H1 (cell line): ENCODE measurements around the gene ZNG1F.
"Not testable (repeated sequence)": the region's sequence is repeated elsewhere in the genome, so short reads cannot be mapped to it uniquely, and the experiment has no call there.

Experiments
- FOSL1 ChIP-seq: IDR thresholded peaks from 2 replicates; pipeline ENCODE4 v1.6.1; 2011; ENCODE audit warnings: mild to moderate bottlenecking, low read depth, low read length, moderate library complexity; ENCODE audit not compliant: insufficient read depth
- POLR2A ChIP-seq, 2 experiments: IDR thresholded peaks; 1 replicate in 1 of 2; 2 replicates in 1 of 2; pipeline ENCODE4 v1.6.1; 2011; ENCODE audit warnings: low read depth in 2 of 2, low read length in 2 of 2, mild to moderate bottlenecking in 2 of 2; ENCODE audit errors: control extremely low read depth in 1 of 2
- POLR2AphosphoS5 ChIP-seq: IDR thresholded peaks from 2 replicates; pipeline ENCODE4 v1.6.1; 2011; ENCODE audit warnings: low read depth, low read length
- SIX5 ChIP-seq: IDR thresholded peaks from 2 replicates; pipeline ENCODE4 v1.6.1; 2011; ENCODE audit warnings: mild to moderate bottlenecking, low read depth, low read length
- SUZ12 ChIP-seq: fragments of 200-600 bp; sonication (generic); IDR thresholded peaks from 2 replicates; pipeline ENCODE4 v1.6.1; 2012; ENCODE audit warnings: mild to moderate bottlenecking, inconsistent platforms, low read length, moderate library complexity, mixed read lengths
- TAF1 ChIP-seq: IDR thresholded peaks from 2 replicates; pipeline ENCODE4 v1.6.1; 2011; ENCODE audit warnings: mild to moderate bottlenecking, low read depth, low read length
- YY1 ChIP-seq: IDR thresholded peaks from 2 replicates; pipeline ENCODE4 v1.6.1; 2011; ENCODE audit warnings: low read depth, mild to moderate bottlenecking, low read length
- ZNF274 ChIP-seq: IDR thresholded peaks from 2 replicates; pipeline ENCODE4 v1.7.0; 2012; ENCODE audit warnings: low read length, borderline replicate concordance; ENCODE audit errors: extremely low read depth
- TF ChIP-seq, protein P1 (sequence below), 3 experiments: IDR thresholded peaks; 1 replicate in 2 of 3; 2 replicates in 1 of 3; pipeline versions ENCODE4 v1.5.1 to v1.6.1; 2011; ENCODE audit warnings: low read length in 3 of 3, mild to moderate bottlenecking in 3 of 3, inconsistent platforms in 2 of 3, low read depth in 1 of 3, moderate library complexity in 1 of 3; ENCODE audit not compliant: insufficient read depth in 1 of 3; ENCODE audit errors: control extremely low read depth in 1 of 3

DNA sequence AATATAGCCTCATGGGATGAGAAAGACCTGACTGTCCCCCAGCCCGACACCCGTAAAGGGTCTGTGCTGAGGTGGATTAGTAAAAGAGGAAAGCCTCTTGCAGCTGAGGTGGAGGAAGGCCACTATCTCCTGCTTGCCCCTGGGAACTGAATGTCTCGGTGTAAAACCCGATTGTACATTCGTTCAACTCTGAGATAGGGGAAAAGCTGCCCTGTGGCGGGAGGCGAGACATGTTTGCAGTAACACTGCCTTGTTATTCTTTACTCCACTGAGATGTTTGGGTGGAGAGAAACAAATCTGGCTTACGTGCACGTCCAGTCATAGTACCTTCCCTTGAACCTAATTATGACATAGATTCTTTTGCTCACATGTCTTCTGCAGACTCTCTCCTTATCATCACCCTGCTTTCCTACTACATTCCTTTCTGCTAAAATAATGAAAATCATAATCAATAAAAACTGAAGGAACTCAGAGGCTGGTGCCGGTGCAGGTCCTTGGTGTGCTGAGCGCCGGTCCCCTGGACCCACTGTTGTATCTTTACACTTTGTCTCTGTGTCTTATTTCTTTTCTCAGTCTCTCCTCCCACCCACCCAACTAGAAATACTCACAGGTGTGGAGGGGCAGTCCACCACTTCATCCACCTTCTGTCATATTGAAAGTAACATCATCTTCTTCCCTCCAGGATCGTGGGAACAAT lies 83.4 kb downstream of the ZNG1F start:
- not testable (repeated sequence) for TF ChIP-seq SIX5; FOSL1; SUZ12; POLR2A (IDR thresholded peaks at IDR 0.05; ENCODE audit: control extremely low read depth in 1 of 2, low read depth in 2 of 2, low read length in 2 of 2); TAF1; POLR2AphosphoS5; ZNF274; YY1
- TF ChIP-seq, protein P1, sequence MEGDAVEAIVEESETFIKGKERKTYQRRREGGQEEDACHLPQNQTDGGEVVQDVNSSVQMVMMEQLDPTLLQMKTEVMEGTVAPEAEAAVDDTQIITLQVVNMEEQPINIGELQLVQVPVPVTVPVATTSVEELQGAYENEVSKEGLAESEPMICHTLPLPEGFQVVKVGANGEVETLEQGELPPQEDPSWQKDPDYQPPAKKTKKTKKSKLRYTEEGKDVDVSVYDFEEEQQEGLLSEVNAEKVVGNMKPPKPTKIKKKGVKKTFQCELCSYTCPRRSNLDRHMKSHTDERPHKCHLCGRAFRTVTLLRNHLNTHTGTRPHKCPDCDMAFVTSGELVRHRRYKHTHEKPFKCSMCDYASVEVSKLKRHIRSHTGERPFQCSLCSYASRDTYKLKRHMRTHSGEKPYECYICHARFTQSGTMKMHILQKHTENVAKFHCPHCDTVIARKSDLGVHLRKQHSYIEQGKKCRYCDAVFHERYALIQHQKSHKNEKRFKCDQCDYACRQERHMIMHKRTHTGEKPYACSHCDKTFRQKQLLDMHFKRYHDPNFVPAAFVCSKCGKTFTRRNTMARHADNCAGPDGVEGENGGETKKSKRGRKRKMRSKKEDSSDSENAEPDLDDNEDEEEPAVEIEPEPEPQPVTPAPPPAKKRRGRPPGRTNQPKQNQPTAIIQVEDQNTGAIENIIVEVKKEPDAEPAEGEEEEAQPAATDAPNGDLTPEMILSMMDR (IDR thresholded peaks at IDR 0.05; ENCODE audit: control extremely low read depth in 1 of 3, insufficient read depth in 1 of 3, low read depth in 1 of 3, low read length in 3 of 3): not testable (repeated sequence)
